ENCODE results near the gene MOBP.

The MOBP gene

DNA sequence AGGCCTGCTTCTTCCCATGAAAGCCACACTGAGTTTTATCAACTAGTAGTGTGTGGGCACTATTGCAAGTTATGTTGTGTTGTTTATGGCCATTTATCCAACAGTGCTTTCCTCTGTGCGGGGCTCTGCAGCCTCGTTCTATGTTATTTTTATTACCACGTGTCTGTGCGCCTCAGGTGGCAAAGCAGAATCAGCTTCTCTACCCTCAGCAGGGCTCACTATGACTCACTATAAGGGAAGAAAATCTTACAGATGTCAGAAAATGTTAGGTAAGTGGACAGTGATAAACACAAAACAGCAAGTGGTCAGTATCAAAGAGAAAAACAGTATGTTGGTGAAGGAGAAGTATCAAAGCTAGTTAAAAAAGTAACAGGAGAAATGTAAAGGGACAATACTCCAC is 61.4 kb downstream of the MOBP start:
- TF ChIP-seq, protein P1, sequence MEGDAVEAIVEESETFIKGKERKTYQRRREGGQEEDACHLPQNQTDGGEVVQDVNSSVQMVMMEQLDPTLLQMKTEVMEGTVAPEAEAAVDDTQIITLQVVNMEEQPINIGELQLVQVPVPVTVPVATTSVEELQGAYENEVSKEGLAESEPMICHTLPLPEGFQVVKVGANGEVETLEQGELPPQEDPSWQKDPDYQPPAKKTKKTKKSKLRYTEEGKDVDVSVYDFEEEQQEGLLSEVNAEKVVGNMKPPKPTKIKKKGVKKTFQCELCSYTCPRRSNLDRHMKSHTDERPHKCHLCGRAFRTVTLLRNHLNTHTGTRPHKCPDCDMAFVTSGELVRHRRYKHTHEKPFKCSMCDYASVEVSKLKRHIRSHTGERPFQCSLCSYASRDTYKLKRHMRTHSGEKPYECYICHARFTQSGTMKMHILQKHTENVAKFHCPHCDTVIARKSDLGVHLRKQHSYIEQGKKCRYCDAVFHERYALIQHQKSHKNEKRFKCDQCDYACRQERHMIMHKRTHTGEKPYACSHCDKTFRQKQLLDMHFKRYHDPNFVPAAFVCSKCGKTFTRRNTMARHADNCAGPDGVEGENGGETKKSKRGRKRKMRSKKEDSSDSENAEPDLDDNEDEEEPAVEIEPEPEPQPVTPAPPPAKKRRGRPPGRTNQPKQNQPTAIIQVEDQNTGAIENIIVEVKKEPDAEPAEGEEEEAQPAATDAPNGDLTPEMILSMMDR (IDR thresholded peaks at IDR 0.05; ENCODE audit: low read depth, low read length), result no peak

DNA sequence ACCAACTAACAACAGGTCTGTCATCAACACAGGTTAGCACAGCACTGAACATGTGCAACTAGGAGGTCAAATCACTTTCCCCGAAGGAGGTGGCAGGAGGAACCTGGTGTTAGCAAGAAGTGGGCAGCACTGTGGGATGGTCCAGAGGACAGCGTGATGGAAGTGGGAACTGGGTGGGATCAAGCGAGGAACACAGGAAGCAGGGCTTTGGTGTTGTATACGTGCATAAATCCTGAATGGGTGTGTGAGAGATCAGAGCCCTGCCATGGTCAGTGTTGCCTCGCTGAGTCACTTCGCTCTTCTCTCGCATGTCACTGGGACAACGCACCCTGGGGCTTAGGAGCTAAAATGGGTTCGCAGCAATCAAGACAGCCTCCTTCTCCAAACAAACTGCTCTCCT is 62.1 kb downstream of the MOBP start:
- TF ChIP-seq, protein P1 (IDR thresholded peaks at IDR 0.05; ENCODE audit: low read depth, low read length), result no peak
- DNase-seq (ENCODE audit: extremely low read depth, low read depth), result no peak

More for the DNA sequence above, 61.4 kb downstream of the MOBP start:
- no peak for DNase-seq (ENCODE audit: extremely low read depth, low read depth)

DNA sequence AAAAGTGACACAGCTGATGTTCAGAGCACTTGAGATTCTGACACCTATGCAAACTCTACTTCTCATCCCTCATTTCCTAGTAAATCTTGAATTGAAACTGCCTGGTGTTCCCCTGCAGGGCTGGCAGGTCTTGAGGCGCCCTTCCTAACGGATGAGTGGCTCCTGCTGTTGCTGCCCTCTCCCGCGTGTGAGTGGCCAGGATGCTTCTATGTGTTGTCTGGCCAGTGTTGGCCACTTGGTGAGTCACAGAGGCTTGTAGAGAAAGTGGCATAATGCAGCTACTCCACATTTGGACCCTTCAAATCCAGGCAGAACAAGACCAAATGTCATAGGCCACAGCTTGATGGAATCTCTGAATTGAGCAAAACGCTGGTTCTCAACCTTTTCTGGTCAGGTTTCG is 63.6 kb downstream of the MOBP start:
- TF ChIP-seq, protein P1 (IDR thresholded peaks at IDR 0.05; ENCODE audit: low read depth, low read length), result no peak
- DNase-seq (ENCODE audit: extremely low read depth, low read depth), result no peak

DNA sequence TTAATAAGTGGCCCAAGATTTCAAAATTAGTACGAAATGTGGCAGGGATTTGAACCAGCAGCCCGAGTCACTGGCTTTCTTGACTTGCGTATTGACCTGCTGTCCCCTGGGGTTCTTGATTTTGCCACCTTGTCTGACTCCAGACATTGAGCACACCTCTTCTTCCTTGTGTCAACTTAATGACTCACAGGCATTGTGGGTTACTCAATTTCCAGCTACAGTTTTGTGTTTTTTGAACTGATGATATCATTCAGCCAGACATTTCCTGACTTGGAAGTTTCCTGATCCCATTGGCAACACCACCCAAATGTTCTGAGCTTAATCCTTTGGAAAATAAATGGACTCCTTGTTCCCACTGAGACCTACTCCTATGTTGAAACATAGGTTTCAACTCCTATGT is 64.2 kb downstream of the MOBP start:
- no peak for DNase-seq (ENCODE audit: extremely low read depth, low read depth)
- TF ChIP-seq, protein P1 (IDR thresholded peaks at IDR 0.05; ENCODE audit: low read depth, low read length), result no peak

DNA sequence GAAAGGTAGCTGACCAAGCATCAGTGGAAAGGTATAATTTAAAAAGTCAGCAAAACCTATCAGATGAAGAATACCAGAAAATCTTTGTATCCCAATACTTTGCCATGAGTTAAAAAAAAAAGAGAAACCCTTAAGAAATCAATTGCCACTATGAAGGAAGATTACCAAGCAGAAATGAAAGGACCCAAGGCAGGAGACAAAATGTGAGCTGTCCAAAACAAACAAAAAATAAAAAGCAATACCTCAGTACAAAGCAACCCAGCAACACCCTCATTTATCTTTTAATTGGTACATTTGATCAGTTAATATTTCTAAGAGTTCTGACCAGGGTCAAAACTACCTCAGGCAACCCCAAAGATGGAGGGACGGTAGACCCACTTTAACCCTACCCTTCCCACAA is 65.3 kb downstream of the MOBP start:
- TF ChIP-seq, protein P1 (IDR thresholded peaks at IDR 0.05; ENCODE audit: low read depth, low read length), result no peak
- DNase-seq (ENCODE audit: extremely low read depth, low read depth), result no peak

DNA sequence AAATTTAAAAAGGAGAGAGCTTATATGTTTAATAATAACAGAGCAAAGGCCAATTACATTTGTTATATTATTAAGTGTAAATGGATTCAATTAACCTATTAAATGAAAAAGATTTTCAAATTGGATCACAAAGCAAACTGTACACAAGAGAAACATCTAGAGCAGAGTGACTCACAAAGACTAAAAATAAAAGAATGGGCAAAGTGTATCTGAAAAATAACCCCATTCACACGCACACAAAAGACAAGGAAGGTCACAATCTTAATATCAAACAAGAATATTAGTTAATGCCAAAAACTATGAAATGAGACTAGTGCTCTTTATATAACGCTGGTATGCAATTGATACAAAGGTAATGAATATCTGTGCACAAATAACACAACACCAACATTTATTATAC is 65.7 kb downstream of the MOBP start:
- TF ChIP-seq, protein P1 (IDR thresholded peaks at IDR 0.05; ENCODE audit: low read depth, low read length), result no peak
- no peak for DNase-seq (ENCODE audit: extremely low read depth, low read depth)

DNA sequence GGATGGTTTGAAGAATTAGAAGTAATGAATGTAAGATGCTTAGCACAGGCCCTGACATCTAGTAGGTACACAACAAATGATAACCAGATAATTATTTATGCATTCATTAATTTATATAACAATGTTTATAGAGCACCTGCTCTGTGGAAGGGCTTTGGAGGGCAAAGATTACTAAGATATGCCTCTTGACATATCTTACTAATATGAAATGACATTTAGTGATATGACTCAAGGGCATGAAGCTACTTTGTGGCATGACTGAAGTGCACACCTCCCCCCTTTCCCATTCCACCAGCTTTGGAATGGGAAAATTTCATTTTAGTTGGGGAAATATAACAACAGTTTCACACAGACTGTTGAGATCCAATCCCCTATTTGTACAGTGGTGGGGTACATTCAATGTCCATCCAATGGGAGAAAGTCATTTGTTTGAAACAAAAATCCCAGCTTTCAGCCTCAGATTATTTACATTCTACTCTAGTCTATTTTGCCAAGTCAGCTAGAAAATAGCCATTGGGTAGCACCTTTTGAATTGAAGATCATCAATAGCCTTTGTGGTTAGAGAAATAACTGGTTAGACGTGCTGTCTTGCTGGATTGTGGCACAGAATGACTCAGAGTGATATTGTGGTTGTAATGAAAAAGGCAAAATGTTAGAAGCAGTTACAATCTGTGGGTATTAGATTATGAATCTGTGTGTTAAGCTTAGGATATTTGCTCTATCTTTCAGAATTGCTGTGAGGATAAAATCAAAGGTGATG is 72.9 kb downstream of the MOBP start:
- DNase-seq (ENCODE audit: extremely low read depth, low read depth), result no peak
- TF ChIP-seq, protein P1 (IDR thresholded peaks at IDR 0.05; ENCODE audit: low read depth, low read length), result no peak
